ENCODE results near the gene GATA6. TPM values are rescaled to one million over a fixed set of nuclear protein-coding genes. Genes with fewer than 3 reads are reported as not detected.
A peak's percentile ranks its signal among the peaks of the same experiment; 100 is the strongest.
"Not testable (repeated sequence)": the region's sequence is repeated elsewhere in the genome, so short reads cannot be mapped to it uniquely, and the experiment has no call there.

The GATA6 gene
- total RNA-seq, 1 donor from 2014 or later, result 26.6 TPM

GRCh38 chr18:22180722-22181121 lies 11.3 kb downstream of the GATA6 start:
- no peak for DNase-seq (ENCODE audit: low spot score)

GRCh38 chr18:22182884-22183697 lies 13.7 kb downstream of the GATA6 start:
- no peak for DNase-seq (ENCODE audit: low spot score)

DNA sequence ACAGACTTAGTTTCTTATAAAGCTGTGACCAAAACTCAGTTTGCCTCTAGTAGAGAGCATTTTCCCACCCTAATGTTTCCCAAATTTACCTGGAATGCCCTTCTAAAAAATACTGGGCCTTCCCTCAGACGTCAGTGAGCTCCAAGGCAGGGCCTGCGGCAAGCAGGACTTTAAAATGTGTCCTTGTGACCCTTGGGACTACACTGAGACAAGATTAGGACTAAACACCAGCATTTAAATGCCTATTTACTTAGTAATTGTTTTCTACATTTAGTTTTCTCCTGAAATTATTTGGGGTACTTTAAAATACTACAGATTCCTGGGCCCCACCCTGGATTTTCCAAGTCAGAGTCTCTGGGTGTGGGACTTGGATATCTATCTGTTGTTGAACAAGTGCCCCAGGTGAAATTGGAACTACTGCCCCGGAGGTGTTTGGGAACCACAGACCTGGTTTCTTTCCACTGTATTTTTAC lies 14.3 kb downstream of the GATA6 start:
- no peak for DNase-seq (ENCODE audit: low spot score)

- not testable (repeated sequence) for DNase-seq (ENCODE audit: low spot score)
These were observed 15.2 kb downstream of the GATA6 start for GRCh38 chr18:22184573-22184972.

DNA sequence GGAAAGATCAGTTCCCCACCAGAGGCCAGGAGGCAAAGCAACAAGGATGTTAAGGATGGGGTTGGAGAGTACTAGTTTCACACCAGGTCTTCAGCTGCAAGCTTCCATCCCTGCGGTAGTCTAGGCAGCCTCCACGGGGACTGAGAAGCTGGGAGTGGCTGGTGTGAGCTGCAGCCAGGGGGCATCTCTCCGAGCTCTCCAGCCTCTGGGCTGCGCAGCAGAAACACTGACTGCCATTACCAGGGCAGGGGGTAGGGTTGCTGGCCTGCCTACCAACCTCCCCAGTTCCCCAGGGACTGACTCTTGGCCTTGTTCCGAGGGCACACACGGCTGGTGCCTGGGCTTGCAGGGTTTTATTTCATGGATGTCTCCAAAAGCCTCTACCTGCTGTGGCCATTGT lies 15.9 kb downstream of the GATA6 start:
- no peak for DNase-seq (ENCODE audit: low spot score)

- DNase-seq (ENCODE audit: low spot score), result no peak
These were observed 16.5 kb downstream of the GATA6 start for GRCh38 chr18:22185771-22186386.

GRCh38 chr18:22186484-22186971 lies 17.1 kb downstream of the GATA6 start:
- no peak for DNase-seq (ENCODE audit: low spot score)

DNA sequence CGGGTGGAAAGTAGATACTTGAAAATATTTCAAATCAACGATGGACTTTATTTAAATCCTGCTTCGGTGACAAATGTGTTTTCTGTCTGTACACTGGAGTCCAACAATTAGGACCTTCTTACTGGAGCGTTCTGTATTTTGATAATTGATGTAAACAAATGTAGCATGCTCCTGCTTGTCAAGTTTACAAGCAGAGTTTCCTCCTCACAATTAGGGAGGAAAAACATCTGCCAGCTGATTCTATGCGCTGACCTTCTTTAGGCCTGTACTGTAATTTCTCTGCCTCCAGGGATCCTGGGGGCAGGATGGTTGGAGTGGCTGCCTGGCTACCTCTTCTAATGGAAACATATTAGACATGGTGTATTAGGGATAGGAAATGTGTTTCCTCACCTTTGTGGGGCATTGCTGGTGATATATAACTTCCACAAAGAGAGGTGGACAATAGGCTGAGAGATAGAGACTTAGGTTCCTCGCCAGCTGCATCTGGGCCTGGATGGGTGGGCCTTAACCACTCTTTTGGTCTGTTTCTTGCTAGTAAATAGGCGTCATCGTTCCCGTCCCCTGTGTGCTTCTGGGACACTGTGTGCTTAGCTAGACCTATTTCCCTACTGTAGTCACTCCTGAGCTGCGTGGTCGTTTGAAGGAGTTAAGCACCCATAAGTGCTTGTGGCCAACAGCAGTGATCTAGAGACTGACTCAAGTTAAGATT lies 19.3 kb downstream of the GATA6 start:
- DNase-seq (ENCODE audit: low spot score), result peak; percentile 83

DNA sequence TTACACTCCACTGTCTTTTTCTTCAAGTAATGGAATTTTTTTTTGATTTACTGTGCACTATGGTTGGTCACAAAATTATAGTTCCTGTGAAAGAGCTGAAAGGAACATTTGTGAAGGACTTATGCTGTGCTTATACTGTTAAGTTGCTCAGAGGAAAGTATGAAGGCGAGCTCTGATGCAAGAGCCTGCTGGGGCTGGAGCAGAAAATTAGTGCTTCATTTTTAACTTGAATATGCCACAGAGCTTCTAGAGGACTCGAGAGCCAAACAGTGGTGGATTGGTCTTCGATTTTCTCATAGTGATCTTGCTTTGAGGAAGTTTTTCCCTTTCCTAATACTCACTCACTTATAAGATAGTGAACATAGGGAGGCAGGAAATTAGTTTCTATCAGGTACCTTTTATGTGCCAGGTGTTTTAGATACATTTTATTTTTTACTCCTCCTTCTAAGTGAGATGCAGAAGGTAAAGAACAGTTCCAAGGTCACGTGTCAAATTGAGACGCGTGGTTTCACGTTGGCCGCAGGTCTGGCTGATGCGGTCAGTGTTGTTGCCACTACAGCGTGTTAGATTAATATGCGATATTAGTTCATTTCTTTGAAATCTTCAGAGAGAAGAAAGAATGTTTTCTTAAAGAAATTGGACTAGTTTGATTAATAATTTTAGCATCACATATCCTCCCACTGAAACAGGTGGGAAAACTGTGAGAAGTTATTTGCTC lies 20.2 kb downstream of the GATA6 start:
- no peak for DNase-seq (ENCODE audit: low spot score)

DNA sequence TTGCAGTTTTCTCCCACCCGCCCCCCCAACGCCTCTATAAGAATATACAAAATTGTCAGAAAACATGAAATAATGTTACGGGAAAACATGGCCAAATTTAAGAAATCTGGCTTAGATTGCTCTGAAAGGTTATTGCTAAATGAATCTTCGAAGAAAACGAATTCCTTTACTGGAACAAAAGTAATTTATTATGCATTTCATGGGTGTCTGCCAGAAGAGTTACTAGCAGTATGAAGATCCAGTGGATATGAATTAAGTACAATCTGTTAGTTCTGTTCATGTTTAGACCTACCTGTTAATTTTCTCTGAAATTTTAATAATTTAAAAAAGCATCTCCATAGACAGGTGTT lies 21.9 kb downstream of the GATA6 start:
- no peak for DNase-seq (ENCODE audit: low spot score)

DNA sequence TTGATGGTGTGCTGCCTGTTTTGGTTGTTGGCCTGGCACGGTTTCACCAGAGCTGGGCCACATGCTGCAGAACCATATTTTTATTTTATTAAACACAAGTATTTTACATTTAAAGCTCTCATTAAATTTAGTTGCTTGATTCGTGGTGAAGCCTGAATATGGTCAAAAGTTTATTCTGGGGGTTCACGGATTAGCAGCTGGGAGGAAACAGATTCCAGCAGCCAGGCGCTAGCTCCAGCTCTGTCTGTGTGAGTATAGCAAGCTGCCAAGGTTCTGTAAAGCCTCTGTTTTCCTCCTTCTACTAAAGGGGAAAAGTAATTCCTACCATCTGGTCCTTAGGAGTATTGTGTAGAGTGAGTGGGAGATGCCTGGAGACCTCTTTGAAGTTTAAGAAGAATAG lies 22.5 kb downstream of the GATA6 start:
- DNase-seq (ENCODE audit: low spot score), result no peak

GRCh38 chr18:22193466-22193865 lies 24.1 kb downstream of the GATA6 start:
- DNase-seq (ENCODE audit: low spot score), result no peak

- no peak for DNase-seq (ENCODE audit: low spot score)
These were observed 24.8 kb downstream of the GATA6 start for GRCh38 chr18:22194151-22194598.

DNA sequence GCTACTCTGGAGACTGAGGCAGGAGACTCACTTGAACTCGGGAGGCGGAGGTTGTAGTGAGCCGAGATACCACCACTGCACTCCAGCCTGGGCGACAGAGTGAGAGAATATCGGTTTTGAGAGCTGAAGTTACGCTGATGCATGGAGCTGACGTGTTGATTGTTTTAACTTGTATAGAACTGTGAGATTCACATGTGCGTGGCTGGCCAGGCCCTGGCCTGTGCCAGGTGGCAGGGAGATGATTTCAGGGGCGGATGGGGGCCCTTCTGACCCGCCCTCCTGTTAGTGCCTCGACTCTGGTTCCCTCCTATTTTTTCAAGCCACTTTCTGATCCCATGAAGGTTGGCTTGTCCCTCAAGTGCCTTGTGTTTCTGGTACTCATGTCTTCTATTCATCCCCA lies 25.7 kb downstream of the GATA6 start:
- no peak for DNase-seq (ENCODE audit: low spot score)

- not testable (repeated sequence) for DNase-seq (ENCODE audit: low spot score)
These were observed 27.6 kb downstream of the GATA6 start for GRCh38 chr18:22196943-22197342.

DNA sequence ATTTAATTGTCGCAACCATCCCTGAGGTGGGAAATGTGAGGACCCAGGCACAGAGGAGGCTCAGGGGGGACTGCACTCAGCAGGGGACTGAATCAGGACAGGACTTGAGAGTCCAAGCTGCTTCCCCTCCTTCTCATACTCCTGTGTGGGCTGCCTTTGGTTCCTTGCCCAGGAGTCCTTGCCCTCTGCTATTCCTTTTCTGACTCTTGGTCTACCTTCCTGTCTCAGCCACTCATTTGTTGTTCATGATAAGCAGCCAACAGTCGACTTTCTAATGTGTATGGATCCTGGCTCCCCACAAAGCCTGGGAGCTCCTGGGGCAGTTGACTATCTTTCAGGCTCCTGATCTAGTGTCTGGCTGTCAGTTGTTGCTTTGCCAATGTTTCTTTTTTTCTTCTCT lies 28.3 kb downstream of the GATA6 start:
- no peak for DNase-seq (ENCODE audit: low spot score)

- DNase-seq (ENCODE audit: low spot score), result no peak
These were observed 28.8 kb downstream of the GATA6 start for GRCh38 chr18:22198163-22198562.

GRCh38 chr18:22199005-22199404 lies 29.6 kb downstream of the GATA6 start:
- DNase-seq (ENCODE audit: low spot score), result no peak

GRCh38 chr18:22200611-22201225 lies 31.3 kb downstream of the GATA6 start:
- DNase-seq (ENCODE audit: low spot score), result no peak

- DNase-seq (ENCODE audit: low spot score), result no peak
These were observed 33.6 kb downstream of the GATA6 start for GRCh38 chr18:22203035-22203434.
